DND-41 (cell line): Measurements from ENCODE around the gene SPTBN5.

Source experiments
- EZH2 ChIP-seq: IDR thresholded peaks from 3 replicates; pipeline ENCODE4 v1.6.1; 2012; ENCODE audit warnings: borderline replicate concordance, low read depth, mild to moderate bottlenecking, moderate library complexity, low read length, inconsistent platforms; ENCODE audit not compliant: severe bottlenecking
- TF ChIP-seq, protein P1 (sequence below): IDR thresholded peaks from 2 replicates; pipeline ENCODE4 v1.5.1; 2012; ENCODE audit warnings: borderline replicate concordance, low read length, moderate library complexity, mild to moderate bottlenecking; ENCODE audit not compliant: poor library complexity, severe bottlenecking; ENCODE audit errors: extremely low read depth

DNA sequence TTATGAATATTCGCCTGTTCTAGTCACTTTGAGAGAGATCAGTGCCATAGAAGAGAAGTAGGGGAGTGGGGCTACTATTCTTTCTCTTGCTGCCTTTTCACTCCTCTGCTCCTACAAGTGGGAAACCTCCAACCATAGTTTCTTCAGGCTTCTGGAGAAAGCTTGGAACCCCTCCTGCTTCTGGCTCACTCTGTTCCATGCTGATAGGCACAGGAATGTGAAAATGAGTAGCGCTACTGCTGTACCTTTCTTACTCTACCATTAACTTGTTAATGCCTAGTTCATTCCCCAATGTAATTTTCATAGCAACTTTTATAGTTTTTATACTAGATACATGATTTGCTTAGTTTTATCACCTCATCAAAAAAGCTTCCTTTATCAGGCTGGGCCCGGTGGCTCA, 92.7 kb downstream of the SPTBN5 start:
- TF ChIP-seq, protein P1, sequence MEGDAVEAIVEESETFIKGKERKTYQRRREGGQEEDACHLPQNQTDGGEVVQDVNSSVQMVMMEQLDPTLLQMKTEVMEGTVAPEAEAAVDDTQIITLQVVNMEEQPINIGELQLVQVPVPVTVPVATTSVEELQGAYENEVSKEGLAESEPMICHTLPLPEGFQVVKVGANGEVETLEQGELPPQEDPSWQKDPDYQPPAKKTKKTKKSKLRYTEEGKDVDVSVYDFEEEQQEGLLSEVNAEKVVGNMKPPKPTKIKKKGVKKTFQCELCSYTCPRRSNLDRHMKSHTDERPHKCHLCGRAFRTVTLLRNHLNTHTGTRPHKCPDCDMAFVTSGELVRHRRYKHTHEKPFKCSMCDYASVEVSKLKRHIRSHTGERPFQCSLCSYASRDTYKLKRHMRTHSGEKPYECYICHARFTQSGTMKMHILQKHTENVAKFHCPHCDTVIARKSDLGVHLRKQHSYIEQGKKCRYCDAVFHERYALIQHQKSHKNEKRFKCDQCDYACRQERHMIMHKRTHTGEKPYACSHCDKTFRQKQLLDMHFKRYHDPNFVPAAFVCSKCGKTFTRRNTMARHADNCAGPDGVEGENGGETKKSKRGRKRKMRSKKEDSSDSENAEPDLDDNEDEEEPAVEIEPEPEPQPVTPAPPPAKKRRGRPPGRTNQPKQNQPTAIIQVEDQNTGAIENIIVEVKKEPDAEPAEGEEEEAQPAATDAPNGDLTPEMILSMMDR, result no peak
- TF ChIP-seq EZH2, result no peak
